ENCODE data around the gene KCTD17.

KCTD17 gene

DNA sequence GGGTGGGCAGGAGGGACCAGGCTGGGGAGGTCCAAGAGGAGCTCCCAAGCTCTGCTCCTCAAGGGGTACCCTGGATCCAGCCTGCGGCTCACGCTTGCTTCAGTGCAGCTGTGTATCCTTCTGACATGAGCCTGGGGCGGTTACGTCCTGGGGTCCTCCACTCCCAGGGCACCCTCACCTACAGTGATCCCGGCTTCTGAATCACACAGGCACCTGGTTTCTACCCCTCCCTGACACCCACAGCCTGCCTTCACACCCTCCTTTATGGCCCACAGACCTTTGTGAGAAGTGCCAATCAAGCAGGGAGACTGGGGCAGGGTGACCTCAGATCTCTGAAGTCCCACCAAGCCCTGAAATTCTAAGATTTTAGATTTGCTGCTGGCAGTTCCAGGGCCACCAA, 30.5 kb upstream of the KCTD17 start:
- DNase-seq (ENCODE audit: low spot score) = no peak
- FAIRE-seq = no peak

DNA sequence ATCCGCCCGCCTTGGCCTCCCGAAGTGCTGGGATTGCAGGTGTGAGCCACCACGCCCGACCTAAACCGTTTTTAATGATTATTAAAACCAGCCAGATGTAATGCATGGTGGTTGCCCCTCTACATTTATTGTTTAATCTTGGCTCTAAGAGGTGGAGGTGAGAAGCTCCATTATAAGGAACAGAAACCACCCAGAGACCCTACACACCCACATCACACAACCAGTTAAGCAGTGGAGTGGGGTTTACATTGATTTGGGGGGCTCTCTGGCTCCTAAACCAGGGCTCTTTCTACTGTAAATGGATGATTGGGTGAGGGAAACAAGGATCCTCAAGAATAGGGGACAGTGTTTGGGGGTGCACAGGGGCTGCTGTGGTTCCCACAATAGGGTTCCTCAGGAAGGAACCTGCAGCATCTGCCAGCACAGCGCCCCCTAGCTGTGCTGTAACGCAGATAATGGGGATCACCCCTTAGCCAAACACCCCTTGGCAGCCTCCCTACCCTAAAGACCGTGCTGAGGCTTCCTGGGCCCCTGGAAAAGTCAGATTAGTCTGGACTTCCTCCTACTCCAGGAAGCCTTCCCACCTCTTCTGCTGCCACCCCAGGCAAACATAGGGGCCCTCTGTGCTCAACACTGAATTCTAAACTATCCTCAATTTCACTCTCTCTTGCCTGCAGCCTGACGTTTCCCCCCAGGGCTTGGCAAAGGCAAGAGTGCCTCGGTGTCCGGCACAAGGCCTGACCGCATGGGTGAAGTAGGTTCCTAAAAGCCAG, 29.6 kb upstream of the KCTD17 start:
- FAIRE-seq = no peak

DNA sequence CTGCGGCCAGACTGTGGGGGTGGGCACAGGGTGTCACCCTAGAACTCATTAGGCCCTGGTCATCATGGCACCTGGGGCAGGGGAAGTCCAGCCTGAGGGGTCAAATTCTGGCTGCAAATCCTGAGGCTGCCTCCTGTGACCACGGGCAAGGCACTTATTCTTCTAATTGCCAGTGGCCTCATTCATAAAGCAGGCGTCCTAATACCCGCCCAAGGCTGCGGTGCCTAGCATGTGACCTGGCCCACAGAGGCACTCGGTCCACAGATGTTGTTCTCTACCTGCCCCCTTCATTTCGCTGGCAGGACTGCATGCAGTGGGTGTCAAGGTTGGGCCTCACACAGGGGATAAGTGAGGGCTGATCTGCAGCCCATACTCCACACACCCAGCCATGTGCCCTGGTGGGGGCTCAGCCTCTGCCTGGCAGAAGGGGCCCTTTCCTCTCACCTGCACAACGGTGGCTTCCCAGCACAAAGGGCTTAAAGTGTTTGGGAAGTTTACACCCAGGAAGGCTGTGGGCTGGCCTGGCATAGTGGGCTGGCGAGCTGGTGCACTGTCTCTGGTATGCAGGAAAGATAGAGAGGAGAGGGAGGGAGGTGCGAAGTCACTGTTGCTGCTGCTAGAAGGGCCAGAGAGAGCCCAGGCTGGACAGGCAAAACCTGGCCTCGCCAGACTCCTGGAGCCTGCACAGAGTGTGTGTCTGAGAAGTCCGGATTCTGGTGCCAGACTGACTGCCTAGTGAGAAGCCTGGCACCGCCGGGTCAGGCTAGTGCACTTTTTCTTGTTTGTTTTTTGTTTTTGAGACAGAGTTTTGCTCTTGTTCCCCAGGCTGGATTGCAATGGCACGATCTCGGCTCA, 28.8 kb upstream of the KCTD17 start:
- FAIRE-seq (no peak), DNase-seq (ENCODE audit: low spot score) (no peak)

More for the DNA sequence above, 29.6 kb upstream of the KCTD17 start:
- DNase-seq (ENCODE audit: low spot score) = no peak

DNA sequence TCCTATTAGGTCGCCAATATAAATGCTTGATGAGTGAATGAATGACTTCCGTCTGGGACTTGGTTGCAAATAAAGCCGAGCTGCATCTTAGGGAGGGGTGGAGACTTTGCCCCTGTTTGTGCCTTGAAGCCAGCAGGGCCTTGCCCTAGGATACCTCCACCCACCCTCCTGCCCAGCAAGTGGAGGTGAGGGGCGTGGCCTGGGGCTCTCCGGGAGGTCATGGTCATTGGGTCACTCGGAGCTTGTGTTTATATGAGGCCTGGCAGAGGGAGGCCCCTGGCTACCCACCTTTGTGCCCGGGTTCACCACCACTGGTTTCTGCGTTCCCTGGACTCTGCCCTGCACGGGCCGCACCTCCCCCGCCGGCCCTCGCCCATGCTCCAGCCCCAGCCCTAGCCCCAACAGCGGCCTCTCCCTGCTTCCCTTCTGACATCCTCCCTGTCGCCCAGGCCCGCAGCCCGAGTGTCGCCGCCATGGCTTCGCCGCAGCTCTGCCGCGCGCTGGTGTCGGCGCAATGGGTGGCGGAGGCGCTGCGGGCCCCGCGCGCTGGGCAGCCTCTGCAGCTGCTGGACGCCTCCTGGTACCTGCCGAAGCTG, 27.7 kb upstream of the KCTD17 start:
- no peak for DNase-seq (ENCODE audit: low spot score)
- FAIRE-seq = no peak

DNA sequence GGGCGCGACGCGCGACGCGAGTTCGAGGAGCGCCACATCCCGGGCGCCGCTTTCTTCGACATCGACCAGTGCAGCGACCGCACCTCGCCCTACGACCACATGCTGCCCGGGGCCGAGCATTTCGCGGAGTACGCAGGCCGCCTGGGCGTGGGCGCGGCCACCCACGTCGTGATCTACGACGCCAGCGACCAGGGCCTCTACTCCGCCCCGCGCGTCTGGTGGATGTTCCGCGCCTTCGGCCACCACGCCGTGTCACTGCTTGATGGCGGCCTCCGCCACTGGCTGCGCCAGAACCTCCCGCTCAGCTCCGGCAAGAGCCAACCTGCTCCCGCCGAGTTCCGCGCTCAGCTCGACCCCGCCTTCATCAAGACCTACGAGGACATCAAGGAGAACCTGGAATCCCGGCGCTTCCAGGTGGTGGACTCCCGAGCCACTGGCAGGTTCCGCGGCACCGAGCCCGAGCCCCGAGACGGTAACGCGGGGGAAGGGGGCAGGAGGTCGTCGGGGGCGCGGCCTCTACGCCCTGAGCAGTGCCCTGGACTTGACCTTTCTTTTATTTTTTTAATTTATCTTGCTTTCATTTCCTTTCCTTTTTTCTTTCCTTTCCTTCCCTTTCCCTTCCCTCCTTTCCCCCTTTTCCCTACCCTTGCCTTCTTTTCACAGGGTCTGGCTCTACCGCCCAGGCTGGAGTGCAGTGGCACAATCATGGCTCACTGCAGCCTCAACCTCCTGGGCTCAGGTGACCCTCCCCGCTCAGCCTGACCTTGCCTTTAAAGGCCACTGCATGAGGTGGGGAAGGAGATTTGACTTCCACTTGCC, 27.0 kb upstream of the KCTD17 start:
- no peak for DNase-seq (ENCODE audit: low spot score)
- no peak for FAIRE-seq

DNA sequence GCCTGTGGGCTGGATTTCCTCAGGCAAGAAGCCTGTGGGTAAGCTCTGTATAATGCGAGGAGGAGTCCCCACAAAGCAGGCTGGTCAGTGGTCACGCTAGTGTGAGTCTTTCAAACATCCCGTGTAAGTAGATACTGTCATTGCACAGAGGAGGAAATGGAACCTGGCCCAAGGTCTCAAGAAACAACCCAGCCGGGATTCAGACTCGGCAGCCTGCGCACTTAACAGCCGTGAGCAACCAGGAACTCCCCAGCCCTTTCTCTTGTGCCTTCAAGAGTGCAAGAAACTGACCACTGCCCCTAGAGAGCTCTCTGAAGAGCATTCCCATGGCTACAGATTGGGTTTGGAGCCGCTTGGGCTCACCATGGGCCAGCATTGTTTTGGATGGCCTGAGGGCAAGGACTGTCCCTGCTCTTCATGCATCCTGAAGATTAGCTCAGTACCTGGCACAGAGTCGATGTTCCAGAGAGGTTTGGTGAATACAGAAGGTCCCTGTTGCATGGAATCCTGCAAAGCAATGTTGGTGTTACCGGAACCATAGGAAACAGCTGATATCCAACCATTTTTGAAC, 26.0 kb upstream of the KCTD17 start:
- no peak for FAIRE-seq
- no peak for DNase-seq (ENCODE audit: low spot score)

DNA sequence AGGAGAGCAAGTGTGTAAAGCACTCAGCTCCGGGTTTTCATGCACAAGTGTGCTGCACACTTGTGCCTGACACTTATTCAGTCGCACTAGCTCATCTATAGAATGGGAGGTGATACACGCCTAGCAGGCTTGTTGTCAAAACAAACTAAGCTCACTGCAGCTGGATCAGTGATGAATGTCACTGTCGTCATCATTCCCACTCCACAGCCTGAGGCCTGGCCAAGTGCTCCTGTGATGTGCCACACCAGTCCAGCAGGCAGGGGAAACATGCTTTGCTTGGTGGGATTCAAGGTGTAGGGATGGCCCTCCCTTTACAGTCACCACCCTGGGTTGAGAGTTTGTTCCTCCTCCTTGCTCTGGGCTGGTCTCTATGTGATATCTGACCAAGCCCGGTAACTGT, 25.2 kb upstream of the KCTD17 start:
- FAIRE-seq (no peak), DNase-seq (ENCODE audit: low spot score) (no peak)

DNA sequence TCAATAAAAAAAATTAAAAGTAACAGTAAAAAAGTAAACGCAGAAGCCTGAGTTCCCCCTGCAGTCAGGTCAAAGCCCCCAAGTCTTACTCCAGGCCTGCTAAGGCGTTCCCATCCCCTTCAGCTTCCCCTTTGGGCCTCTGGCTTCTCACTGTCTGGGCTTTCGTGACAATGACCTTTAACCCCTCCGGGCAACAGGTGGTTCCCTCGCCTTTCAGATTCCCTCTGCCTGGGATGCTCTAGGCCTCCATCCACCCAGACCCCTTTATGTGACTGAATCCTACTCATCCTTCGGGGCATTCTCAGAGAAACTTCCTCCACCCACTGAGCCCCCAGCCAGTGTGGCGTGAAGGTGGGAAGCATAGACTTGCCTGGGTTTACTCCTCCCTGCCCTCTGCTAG, 24.0 kb upstream of the KCTD17 start:
- DNase-seq (ENCODE audit: low spot score) (no peak), FAIRE-seq (no peak)

DNA sequence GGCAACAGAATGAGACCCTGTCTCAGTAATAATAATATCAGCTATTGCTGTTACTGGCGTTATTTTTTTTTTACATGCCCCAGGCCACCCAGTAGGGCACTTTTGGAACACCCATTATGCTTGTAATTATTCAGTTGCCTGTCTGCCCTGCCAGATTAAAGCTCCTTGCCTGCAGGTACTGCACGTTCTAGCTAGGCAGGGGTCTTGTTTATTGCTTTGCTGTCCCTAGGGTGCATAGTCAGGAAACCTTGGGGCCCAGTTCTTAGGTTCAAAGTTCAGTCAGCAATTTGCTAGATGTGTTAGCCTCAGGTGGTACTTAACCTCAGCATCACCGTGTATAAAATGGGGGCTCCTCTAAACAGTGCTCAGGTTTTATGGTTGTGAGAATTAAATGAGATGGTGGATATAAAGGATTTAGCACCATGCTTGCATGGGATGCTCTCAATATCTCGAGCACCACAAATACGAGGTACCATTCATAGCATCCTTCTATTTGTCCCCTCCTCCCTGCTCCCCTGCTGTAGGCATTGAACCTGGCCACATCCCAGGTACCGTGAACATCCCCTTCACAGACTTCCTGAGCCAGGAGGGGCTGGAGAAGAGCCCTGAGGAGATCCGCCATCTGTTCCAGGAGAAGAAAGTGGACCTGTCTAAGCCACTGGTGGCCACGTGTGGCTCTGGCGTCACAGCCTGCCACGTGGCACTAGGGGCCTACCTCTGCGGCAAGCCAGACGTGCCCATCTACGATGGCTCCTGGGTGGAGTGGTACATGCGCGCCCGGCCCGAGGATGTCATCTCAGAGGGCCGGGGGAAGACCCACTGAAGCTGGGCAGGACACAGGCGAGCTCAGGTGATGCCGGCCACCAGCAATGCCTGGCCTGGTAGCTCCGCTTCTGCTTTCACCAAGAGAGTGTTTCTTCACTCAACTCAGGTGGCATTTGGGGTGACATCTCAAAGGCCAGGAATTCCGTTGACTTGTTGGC, 22.6 kb upstream of the KCTD17 start:
- DNase-seq (ENCODE audit: low spot score) (no peak), FAIRE-seq (no peak)

DNA sequence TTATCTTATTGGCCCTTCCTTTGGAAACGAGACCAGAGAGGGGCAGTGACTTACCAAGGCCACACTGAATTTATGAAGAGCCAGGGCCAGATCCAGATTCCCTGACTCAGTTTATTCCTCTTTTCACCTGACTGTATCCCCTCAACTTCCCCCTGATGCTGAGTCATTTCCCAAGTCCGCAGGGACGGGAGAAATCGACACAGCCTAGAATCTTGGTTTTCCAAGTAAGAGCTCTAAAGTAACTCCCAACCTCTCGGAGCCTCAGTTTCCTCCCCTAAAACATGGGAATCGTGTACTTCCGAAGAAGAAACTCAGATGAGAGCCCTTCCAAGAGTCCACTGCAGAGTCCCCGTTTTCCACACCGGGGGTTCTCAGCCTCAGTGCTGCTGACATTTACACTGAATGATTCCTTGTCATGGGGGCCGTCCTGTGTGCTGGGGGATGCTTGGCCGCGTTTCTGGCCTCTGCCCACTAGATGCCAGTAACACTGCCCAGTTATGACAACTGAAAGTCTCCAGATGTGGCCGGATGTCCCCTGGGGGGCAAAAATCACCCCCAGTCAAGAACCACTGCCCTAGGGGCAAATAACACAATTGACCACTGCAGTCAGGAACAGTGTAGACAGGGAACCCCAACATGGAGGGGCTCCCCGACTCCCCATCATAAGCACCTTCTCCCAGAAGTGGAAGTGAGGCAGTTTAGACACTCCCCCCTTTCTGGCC, 20.8 kb upstream of the KCTD17 start:
- FAIRE-seq = no peak
- no peak for DNase-seq (ENCODE audit: low spot score)

DNA sequence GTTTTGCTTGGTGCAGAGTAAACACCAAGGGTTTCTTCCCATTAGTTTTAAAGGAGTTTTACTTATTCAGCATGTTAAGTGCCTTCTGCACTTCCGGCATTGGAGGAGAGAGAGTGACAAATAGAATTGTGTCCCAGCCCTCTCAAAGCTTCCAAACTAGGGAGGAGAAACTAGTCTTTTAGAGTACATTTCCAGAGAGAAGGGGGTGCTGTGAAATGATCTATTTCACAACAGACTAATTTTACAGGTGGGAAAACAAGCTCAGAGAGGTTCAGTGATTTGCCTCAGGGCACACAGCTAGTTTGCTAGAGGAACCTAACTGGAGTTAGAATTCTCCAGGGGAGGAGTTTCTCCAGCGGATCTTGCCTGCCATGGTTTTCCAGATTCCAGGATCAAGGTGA, 19.4 kb upstream of the KCTD17 start:
- no peak for DNase-seq (ENCODE audit: low spot score)
- no peak for FAIRE-seq

DNA sequence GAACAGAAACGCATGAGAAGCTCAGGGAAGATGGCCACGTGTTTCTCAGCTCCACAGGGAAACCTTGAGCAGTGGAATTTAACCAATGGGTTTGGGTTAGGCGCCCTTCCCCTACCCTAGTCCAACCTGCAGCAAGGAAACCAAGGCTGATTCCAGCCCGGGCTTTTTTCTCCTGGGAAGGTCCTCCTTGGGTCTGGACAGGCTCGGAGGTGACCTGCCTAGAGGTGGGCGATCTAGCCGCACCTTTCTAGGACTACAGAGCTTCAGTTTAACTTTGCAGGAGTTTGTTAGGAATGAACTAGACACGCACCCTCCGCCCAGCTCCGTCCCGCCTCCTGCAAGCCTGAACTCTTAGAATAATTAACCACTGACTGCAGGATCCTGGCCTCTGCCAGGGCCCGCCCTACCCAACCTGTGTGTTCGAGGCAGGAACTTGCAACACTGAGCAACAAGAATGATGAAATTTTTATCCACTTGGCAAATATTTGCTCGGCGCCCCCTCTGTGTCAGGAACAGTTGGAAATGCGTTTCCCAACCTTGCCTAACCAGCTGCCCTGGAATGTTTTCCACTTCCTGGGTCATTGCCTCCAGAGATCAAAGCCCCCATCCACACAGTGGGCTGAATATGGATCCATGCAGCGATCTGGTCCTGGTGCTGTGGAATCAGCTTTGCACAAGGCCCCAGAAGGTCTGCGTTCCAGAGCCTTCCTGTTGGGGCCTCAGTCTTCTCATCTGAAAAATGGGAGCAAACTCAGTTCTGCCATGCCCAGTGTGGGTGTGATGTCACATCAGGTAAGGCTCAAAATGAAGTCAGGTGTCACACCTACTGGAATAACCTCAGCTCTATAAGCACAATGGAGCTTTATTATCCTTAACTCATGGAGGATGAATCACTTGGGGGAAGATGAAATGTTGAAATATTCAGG, 18.7 kb upstream of the KCTD17 start:
- peak; percentile 80 for FAIRE-seq
- DNase-seq (ENCODE audit: low spot score) = peak; percentile 74

DNA sequence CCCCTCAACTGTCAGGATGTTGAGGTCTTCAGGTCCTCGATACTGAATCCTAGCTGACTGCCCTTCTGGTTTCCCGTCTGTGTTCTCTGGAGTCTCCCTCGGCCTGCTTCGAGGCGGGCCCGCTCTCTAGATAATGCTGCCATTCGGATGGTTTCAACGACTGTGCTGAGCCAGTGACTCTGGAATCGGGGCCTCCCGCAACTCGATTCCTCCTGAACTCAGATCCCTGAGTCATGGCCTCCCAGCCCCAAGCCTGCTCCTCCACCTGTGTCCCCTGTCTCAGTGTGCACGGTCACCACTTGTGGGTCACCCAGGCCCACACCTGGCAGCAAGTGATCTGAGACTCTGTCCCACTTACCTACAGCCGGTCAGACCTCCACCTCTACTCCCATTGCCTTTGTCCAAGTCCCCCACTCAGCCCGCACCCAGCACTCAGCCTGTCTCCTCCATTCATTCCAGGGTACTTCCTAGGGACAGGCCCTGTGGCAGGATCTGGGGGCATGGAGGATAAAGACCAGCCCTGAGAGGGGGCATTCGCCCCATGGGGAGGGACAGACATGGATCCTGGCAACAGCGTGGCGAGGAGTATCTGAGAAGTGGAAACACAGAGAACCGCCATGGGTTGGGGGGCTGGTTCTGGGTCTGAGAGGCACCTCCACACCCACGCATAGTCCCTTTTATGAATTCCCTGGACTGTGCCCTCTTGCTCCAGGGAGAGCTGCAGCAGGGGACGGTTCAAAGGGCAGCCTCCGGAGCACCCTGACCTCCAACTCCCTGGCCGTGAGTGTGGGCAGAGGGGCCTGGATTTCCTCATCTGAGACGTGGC, 17.7 kb upstream of the KCTD17 start:
- FAIRE-seq (no peak), DNase-seq (ENCODE audit: low spot score) (no peak)

DNA sequence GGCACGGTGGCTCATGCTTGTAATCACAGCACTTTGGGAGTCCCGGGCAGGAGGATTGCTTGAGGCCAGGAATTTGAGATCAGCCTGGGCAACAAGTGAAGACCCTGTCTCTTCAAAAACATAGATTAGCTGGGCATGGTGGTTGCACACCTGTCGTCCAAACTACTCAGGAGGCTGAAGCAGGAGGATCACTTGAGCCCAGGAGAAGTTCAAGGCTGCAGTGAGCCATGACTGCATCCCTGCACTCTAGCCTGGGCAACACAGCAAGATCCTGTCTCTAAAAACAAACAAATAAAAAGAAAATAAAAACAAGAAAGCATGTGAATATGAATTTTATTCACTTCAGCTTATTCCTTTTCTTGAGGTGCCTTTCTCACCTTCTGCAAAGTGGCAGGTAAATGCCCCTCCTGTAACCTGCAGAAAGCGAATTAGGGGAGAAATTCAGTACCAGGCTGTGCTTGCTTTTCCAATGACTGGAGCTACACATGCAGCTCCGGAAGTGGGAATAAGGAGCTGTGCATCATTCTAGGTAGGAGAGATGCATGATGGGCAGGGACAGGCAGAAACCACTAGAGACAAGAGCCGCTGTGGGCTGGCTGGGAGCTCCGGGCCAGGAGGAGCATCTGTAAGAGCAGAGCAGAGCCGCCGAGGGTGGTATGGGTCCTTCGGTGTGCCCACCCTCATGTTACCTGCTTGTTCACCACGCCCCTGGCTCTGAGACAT, 14.7 kb upstream of the KCTD17 start:
- DNase-seq (ENCODE audit: low spot score) = no peak
- no peak for FAIRE-seq

DNA sequence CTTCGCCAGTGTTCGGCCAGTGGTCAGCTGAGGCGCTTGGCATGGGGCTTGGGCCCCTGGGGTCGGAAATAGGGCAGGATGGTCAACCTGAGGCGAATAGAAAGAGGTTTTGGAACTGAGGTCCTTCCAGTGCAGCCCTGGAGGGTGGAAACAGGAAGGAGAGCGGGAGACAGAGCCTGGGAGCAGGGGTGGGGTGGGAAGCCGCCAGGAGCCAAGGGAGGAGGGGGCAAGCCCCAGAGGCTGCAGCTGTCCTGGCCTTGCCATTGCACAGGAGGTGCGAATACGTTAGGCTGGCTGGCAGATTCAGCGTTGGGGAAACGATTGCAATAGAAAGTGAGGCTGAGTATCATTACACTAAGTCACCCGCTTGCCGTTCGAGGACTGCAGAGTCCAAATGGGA, 13.9 kb upstream of the KCTD17 start:
- FAIRE-seq = no peak

DNA sequence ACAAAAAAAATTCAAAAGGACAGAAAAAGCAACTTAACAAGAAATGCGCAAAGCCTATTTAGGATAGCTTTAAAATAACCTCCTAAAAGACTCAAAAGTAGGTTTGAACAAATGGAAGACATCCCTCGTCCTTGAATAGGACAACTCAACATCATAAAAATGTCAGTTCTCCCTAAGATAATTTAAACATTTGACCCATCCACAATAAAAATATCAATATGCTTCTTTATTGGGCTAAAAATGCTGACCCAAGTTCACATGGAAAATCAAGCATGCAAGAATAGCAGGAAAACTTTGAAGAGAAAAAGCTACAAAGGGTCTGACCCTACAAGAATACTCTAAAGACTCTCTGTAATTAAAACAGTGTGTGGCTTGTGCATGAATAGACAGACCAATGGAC, 12.1 kb upstream of the KCTD17 start:
- no peak for DNase-seq (ENCODE audit: low spot score)
- no peak for FAIRE-seq

More for the DNA sequence above, 13.9 kb upstream of the KCTD17 start:
- no peak for DNase-seq (ENCODE audit: low spot score)
